ENCODE measurements around the gene MRPL9. TPM values are rescaled to one million over a fixed set of nuclear protein-coding genes. Genes with fewer than 3 reads are reported as not detected.
"Not testable (repeated sequence)": the region's sequence is repeated elsewhere in the genome, so short reads cannot be mapped to it uniquely, and the experiment has no call there.

Gene MRPL9
- total RNA-seq, 6 experiments from 2014 or later: 21.3 to 35.7 (median 28.4) TPM

DNA sequence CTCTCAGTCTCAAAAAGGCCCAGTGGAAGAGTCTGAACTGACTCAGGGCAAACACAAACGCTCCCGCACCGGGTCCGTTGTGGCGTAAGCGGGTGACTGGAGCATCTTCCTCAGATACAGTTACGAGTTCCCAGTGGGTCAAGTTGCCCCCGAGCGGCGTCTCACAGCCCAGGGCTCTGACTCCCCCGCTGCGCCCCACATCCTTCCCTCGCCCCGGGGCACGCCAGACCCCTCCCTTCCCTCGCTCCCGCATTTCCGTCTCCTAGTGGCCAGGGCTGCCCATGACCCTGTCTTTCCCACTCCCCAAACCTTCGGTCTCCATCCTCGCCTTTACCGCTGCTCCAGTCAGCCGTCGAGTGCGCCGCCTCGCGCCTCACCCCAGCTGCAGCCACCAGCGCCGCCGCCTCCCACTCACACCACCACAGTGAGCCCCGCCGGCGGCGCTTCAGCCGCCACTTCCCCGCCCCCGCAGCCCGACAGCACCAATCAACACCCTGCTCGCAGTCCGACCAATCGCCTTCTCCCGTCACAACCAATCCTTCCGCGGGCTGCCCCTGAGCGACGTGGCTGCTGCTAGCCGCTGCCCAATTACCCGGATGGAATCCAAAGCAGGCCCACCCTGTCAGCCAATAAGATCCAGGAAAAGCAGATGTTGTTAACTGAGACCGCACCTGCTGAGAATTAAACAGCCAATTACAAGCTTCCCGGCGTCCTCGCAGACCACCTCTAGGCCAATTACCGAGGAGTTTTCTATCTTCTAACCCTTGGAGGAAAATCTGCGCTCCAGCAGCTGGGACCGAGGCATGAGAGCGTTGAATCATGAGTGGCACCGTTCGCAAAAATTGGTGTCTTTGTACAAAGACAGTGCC is 27.0 kb upstream of the MRPL9 start, which contains the start of gene TDRKH:
TDRKH (minus strand) TSS at position 430 of the 869 bp plus-strand sequence. CDS start 7,478 bp downstream, outside the sequence.
- TF ChIP-seq, protein P1, sequence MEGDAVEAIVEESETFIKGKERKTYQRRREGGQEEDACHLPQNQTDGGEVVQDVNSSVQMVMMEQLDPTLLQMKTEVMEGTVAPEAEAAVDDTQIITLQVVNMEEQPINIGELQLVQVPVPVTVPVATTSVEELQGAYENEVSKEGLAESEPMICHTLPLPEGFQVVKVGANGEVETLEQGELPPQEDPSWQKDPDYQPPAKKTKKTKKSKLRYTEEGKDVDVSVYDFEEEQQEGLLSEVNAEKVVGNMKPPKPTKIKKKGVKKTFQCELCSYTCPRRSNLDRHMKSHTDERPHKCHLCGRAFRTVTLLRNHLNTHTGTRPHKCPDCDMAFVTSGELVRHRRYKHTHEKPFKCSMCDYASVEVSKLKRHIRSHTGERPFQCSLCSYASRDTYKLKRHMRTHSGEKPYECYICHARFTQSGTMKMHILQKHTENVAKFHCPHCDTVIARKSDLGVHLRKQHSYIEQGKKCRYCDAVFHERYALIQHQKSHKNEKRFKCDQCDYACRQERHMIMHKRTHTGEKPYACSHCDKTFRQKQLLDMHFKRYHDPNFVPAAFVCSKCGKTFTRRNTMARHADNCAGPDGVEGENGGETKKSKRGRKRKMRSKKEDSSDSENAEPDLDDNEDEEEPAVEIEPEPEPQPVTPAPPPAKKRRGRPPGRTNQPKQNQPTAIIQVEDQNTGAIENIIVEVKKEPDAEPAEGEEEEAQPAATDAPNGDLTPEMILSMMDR (IDR thresholded peaks at IDR 0.05): peak in 3 of 4 donors; percentile 16 to 23 (median 20)
- peak; percentile 79 for TF ChIP-seq POLR2A (IDR thresholded peaks at IDR 0.05)
- intact Hi-C loops (cut with DNase I): no loop called here
- peaks cover 0 to 11% (median 0%) of the 10 kb centered on the region in 4 donors for H3K4me1 ChIP-seq
- no peaks in the 10 kb centered on the region for H3K27me3 ChIP-seq
- H3K27ac ChIP-seq: peak within 1 kb of the TSS in 1 of 3 donors; percentile 3
- H3K36me3 ChIP-seq: no peaks in the 10 kb centered on the region
- DNase-seq (peak; percentile 98 to 99 (median 99)), ATAC-seq (peak; percentile 97 to 100 (median 98))
- peak within 1 kb of the TSS; percentile 55 to 70 (median 65) for H3K4me3 ChIP-seq
- H3K9me3 ChIP-seq: no peaks in the 10 kb centered on the region
- WGBS (ENCODE audit: insufficient coverage, low coverage, low lambda C conversion rate, missing lambda C conversion rate): 0% methylated on average over 33 of the region's 58 CpGs

DNA sequence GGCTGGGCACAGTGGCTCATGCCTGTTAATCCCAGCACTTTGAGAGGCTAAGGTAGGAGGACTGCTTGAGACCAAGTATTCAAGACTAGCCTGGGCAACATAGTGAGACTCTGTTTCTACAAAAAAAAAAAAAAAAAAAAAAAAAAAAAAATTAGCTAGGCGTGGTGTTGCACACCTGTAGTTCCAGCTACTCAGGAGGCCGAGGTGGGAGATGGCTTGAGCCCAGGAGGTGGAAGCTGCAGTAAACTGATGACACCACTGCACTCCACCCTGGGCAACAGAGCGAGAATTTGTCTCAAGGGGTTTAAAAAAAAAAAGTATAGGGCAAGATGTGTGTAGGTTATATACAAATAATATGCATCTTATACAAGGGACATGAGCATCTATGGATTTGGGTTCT is 24.4 kb upstream of the MRPL9 start:
- Histone ChIP-seq H3K27ac (no peak overlapping the region), H3K4me1 (peaks cover 0 to 11% (median 0%) of the 10 kb centered on the region in 4 donors), H3K4me3 (no peak overlapping the region), H3K36me3 (no peaks in the 10 kb centered on the region), H3K27me3 (no peaks in the 10 kb centered on the region), H3K9me3 (no peaks in the 10 kb centered on the region)
- TF ChIP-seq, protein P1 (IDR thresholded peaks at IDR 0.05): no peak
- 88% methylated on average over 3 of the region's 3 CpGs for WGBS (ENCODE audit: insufficient coverage, low coverage, low lambda C conversion rate, missing lambda C conversion rate)
- DNase-seq: no peak
- ATAC-seq: no peak
- intact Hi-C loops (cut with DNase I): no loop called here

DNA sequence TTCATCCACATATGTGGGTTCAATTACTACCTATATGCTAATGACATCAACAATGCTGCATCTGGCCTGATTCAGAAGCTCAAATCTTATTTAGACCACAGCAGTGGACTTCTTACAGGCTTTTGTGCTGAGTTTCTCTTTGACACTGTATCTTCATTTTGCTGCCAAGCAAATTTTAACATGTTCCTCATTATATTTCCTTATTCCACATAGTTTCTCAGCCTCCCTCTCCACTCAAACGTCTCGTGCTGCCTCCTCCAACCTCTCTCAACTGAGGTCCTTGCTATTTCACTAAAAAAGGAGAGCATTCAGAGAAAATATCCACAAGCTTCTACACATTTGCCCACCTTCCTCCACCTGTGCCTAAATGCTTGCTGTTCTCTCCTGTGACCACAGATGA is 20.5 kb upstream of the MRPL9 start:
- 67% methylated on average over 2 of the region's 2 CpGs for WGBS (ENCODE audit: insufficient coverage, low coverage, low lambda C conversion rate, missing lambda C conversion rate)
- TF ChIP-seq, protein P1 (IDR thresholded peaks at IDR 0.05): no peak
- no peak for TF ChIP-seq POLR2A (IDR thresholded peaks at IDR 0.05)
- Histone ChIP-seq H3K4me3 (no peak overlapping the region), H3K27ac (no peak overlapping the region), H3K27me3 (no peaks in the 10 kb centered on the region), H3K36me3 (peaks cover 0 to 5% (median 0%) of the 10 kb centered on the region in 4 donors), H3K4me1 (no peaks in the 10 kb centered on the region), H3K9me3 (no peaks in the 10 kb centered on the region)
- no peak for DNase-seq
- ATAC-seq: peak in 3 of 4 donors; percentile 20 to 46 (median 24)
- intact Hi-C loops (cut with DNase I): no loop called here

DNA sequence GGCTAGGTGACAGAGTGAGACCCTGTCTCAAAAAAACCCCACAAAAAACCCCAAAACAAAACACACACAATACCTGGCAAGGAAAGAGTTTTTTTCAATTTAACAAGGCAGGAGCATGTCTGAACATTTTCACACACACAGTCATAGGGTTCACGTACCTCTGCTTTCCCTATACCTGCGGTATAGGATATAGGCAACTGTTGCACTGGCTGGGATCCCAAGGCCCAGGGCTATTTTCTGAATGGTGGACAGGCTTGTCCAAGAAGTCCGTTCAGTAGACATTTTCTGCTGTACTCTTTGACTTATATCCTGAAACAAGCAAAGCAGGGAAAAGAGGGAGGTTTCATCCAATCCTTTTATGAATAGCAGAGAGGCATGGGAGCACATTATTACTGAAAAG is 19.4 kb upstream of the MRPL9 start:
- intact Hi-C loops (cut with DNase I): no loop called here
- no peak for TF ChIP-seq POLR2A (IDR thresholded peaks at IDR 0.05)
- TF ChIP-seq, protein P1 (IDR thresholded peaks at IDR 0.05): no peak
- Histone ChIP-seq H3K36me3 (peaks cover 0 to 10% (median 1%) of the 10 kb centered on the region in 4 donors), H3K27ac (no peak overlapping the region), H3K4me3 (no peak overlapping the region), H3K9me3 (no peaks in the 10 kb centered on the region), H3K27me3 (no peaks in the 10 kb centered on the region), H3K4me1 (no peaks in the 10 kb centered on the region)
- no peak for DNase-seq
- WGBS (ENCODE audit: insufficient coverage, low coverage, low lambda C conversion rate, missing lambda C conversion rate): 91% methylated on average over 2 of the region's 3 CpGs
- ATAC-seq: no peak

DNA sequence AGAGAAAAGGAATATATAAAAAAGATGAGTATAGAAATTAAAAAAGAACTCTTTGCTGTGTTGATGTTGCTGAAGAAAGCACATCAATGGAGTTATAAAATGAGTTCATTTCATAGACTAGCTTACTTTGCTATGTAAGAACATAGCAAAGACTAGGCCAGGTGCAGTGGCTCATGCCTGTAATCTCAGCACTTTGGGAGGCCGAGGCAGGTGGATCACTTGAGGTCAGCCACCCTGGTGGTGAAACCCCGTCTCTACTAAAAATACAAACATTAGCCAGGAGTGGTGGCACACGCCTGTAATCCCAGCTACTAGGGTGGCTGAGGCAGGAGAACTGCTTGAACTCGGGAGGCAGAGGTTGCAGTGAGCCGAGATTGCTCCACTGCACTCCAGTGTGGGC is 18.7 kb upstream of the MRPL9 start:
- H3K4me1 ChIP-seq; H3K4me3 ChIP-seq; ATAC-seq; H3K27ac ChIP-seq; intact Hi-C loops (cut with DNase I); DNase-seq; H3K27me3 ChIP-seq; H3K9me3 ChIP-seq: not testable (repeated sequence)
- H3K36me3 ChIP-seq: peaks cover 0 to 10% (median 1%) of the 10 kb centered on the region in 4 donors
- 92% methylated on average over 3 of the region's 5 CpGs for WGBS (ENCODE audit: insufficient coverage, low coverage, low lambda C conversion rate, missing lambda C conversion rate)

DNA sequence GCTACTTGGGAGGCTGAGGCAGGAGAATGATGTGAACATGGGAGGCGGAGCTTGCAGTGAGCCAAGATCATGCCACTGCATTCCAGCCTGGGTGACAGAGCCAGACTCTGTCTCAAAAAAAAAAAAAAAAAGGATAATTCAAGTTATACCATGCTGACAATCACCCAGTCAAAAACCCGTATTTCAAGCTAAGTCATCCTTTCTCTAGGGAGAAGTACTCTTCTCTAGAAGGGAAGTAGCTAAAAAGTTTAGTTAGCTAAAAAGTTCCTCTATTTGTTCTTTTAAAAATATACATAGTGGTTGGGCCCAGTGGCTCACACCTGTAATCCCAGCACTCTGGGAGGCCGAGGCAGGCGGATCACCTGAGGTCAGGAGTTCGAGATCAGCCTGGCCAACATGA is 17.4 kb upstream of the MRPL9 start:
- H3K27ac ChIP-seq; ATAC-seq; H3K4me1 ChIP-seq; DNase-seq; H3K4me3 ChIP-seq; H3K9me3 ChIP-seq; intact Hi-C loops (cut with DNase I); H3K27me3 ChIP-seq: not testable (repeated sequence)
- H3K36me3 ChIP-seq: peaks cover 0 to 10% (median 1%) of the 10 kb centered on the region in 4 donors
- 96% methylated on average over 4 of the region's 5 CpGs for WGBS (ENCODE audit: insufficient coverage, low coverage, low lambda C conversion rate, missing lambda C conversion rate)
